GM19455 (cell line): ENCODE data around the gene MGARP.
A peak's percentile ranks its signal among the peaks of the same experiment; 100 is the strongest.
"Not testable (repeated sequence)": the region's sequence is repeated elsewhere in the genome, so short reads cannot be mapped to it uniquely, and the experiment has no call there.

Experiments used
- ATAC-seq: cut with Tn5 transposase; IDR thresholded peaks from one replicate; pipeline ENCODE4 v1.9.1; 2021; ENCODE audit not compliant: unreplicated experiment

MGARP gene

DNA sequence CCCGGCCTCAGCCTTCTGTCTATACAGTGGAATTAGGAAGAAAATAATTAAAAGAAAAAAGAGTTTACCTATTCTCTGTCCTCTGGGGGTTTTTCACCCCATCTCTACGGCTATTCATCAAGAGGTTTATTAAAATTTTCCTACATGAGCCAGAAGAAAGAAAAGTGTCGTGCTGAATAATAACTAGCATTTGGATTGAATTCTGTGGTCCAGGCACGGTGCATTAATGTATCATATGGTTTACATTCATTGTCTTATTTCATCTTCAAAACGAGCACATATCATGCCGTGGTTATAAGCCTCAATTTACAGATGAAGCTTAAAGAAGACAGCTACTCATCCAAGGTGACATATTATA, 15.9 kb upstream of the MGARP start:
- peak; percentile 1 for ATAC-seq

DNA sequence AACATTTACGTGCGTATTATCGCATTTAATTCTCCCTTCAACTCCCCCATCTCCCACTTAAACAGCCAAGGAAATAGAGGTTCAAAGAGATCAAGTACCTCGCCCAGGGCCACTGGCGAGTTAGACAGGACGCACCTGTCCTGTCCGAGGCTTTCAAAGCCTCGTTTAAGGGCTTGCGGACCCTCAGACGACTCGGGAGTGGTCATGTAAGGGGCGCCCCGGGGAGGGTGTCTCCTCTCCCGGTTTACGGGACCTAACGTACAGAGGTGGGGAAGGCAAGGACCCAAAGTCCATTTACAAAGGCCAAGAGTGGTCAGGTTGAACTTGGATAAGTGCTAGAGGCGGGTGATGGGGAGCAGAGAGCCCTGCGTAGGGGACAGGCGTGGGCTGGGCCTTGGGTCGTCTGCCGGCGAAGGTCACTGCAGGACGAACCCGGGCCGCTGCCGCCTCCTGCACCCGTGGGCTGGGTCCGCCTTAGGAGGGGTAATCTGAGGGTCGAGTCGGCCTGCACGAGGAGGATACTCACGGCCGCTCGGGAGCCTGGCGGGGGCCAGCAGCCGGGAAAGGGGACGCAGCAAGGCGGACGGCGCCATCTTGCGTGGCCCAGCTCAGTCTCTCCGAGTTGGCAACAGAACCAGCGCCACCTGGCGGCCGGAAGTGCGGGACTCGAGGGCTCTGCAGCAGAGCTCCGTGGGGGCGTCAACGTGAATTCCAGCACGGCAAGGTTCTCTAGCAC, 15.3 kb upstream of the MGARP start:
- peak; percentile 95 for ATAC-seq

DNA sequence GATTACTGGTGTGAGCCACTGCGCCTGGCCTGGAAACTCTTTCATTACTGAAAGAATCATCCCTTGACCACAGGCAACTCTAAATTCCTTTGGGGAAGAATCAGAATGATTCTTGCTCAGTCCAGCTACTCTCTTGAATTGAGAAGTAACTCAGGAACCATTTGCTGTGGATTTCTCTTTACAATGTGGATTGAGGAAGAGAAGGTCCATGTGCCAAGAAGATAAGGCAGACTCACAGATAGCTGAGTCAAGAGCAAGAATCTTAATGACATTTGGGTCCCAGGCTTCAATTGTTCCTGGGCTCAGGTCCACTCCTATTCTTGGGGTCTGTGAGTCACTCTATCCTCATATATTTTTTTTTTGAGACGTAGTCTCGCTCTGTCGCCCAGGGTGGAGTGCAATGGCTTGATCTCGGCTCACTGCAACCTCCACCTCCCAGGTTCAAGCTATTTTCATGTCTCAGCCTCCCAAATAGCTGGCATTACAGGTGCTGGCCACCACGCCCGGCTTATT, 6.2 kb upstream of the MGARP start:
- ATAC-seq, result no peak

GRCh38 chr4:139282721-139283075, 2.7 kb upstream of the MGARP start:
- ATAC-seq, result no peak

GRCh38 chr4:139282065-139282720, 2.2 kb upstream of the MGARP start:
- no peak for ATAC-seq

DNA sequence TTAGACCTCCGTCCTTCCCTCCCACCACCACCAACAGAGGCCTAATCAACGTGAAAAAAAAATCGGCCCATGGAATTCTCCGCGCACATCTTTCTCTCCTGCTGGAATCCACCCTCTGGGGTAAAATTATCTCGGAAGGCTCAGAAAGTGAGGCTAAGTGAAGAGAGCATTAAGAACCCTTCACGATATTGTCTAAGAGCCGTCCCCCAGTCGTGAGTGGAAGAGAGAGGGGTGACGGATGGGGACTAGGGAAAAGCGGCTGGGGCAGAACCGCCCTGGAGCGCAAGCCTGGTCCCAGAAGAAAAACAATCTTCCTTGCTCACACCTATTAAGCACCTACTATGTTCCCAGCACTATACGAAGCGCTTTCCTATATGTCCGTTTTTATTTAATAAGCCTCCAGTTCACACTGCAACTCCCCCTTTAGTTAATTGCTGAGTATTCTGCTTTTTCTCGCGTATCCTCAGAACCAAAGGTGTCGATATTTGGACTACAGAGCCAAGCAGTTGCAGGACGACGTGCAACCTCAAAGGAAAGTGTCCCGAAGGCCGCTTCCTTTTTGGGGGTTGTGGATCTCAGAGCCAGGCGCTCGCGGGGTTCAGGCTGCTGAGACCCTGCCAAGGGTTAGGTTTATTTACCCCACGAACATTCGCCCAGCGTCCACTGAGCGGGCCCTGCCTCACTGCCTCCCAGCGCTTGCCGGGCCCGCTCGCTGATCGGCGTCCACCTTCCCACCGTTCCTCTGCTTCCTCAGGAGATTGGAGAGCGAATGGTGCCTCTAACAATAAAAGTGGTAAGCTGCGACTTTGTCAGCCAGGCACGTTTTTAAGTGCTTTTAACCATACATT, 889 bp downstream of the MGARP start:
- ATAC-seq, result no peak

- no peak for ATAC-seq
Observed at GRCh38 chr4:139278485-139278884, 1.5 kb downstream of the MGARP start.

- no peak for ATAC-seq
Observed at GRCh38 chr4:139275281-139275735, 4.7 kb downstream of the MGARP start.

- no peak for ATAC-seq
Observed at GRCh38 chr4:139274790-139275189, 5.2 kb downstream of the MGARP start.

DNA sequence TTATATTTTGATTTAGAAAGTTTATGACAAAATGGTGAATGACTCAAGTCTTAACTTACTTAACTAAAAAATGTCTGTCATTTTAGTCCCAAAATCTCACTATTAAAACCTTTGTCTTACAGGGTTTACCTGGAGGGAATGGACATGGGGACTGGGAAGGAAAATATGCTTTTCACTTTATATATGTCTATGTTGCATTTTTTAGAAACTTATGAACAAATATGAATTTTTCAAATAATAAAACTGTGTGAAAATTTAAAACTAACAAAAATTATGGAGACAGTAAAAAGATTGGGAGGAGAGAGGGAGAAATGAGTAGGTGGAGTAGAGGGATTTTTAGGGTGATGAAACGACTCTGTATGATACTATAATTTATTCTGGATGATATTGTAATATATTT, 6.2 kb downstream of the MGARP start:
- no peak for ATAC-seq

DNA sequence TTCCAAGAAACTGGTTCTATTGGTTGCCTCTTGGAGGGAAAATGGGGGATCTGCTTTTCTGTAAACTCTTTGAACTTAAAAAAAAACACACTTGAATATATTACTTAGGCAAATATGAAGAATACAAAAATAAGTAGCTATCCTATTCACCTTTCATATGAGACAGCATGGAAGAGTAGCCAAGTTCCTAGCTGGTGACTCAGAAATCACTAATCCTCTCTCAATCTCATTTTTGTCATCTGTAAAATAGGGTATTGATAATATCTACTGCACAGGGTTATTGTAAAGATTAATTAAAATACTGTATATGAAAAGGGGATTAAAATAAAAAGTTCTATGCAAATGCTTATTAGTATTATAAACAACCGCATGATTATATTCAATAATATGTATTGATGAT, 12.7 kb downstream of the MGARP start:
- no peak for ATAC-seq

- peak; percentile 99 for ATAC-seq
Observed at GRCh38 chr4:139266583-139267257, 13.3 kb downstream of the MGARP start.

DNA sequence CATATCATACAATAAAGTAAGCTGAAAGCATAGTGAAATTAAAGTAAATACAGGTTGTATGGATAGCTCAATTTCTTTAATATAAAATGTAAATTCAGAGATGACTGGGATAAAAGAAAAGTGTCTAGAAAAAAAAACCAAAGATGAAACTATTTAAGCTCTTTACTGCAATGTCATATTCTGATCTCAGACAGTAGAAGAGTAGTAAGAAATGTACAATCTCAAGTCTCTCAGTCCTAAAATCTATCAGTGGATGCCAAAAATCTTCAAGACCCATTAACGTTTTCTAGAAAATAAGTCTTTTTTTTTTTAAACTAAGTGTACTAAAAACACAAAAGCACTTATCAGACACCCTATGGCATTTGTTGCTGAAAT, 13.8 kb downstream of the MGARP start:
- ATAC-seq, result no peak

- ATAC-seq, result no peak
Observed at GRCh38 chr4:139265654-139266053, 14.4 kb downstream of the MGARP start.

GRCh38 chr4:139256349-139256748, 23.7 kb downstream of the MGARP start:
- no peak for ATAC-seq

DNA sequence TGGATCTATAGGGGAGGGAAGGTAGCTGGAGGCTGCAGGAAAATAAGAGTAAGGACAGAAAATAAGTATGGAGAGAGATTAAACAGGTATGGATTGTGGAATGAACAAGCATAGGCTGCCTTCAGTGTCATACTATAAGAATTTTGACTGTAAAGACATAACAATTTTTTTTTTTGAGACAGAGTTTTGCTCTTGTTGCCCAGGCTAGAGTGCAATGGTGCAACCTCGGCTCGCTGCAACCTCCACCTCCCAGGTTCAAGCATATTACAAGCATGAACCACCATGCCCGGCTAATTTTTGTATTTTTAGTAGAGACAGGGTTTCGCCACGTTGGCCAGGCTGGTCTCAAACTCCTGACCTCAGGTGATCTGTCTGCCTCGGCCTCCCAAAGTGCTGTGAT, 24.4 kb downstream of the MGARP start:
- ATAC-seq, result not testable (repeated sequence)

GRCh38 chr4:139253713-139254112, 26.3 kb downstream of the MGARP start:
- ATAC-seq, result no peak

- ATAC-seq, result no peak
Observed at GRCh38 chr4:139253046-139253445, 27.0 kb downstream of the MGARP start.

- ATAC-seq, result no peak
Observed at GRCh38 chr4:139247700-139248238, 32.3 kb downstream of the MGARP start.

GRCh38 chr4:139247241-139247640, 32.8 kb downstream of the MGARP start:
- ATAC-seq, result no peak

DNA sequence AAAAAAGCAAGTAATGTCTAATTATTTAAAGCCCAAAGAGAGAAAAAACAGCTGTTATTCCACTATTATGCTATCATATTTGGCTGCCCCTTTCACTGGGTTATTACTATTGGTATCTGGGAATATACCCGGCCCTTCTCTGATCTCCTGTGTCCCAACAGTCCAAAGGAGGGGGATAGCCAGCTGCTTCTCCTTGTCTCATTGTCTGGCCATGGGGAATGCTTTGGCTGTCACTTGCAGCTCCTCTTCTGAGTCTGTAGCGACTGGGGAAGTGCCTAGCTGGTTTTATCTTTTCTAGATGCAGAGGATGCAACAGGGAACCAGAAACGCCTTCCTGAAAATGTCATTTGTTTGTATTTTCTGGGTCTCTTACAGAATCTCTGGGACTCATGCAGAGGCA, 33.9 kb downstream of the MGARP start:
- no peak for ATAC-seq
